ENCODE data around the gene PPM1M.

The PPM1M gene

GRCh38 chr3:52216585-52217408, 28.8 kb upstream of the PPM1M start:
- peak; percentile 53 for DNase-seq

GRCh38 chr3:52217409-52217805, 28.2 kb upstream of the PPM1M start:
- DNase-seq: no peak

- no peak for DNase-seq
These were observed 27.5 kb upstream of the PPM1M start for GRCh38 chr3:52218026-52218425.

- no peak for DNase-seq
These were observed 27.1 kb upstream of the PPM1M start for GRCh38 chr3:52218454-52218853.

- no peak for DNase-seq
These were observed 26.5 kb upstream of the PPM1M start for GRCh38 chr3:52218937-52219650.

- peak; percentile 73 for DNase-seq
These were observed 25.1 kb upstream of the PPM1M start for GRCh38 chr3:52220380-52221026.

GRCh38 chr3:52221141-52221562, 24.4 kb upstream of the PPM1M start:
- DNase-seq: no peak

- no peak for DNase-seq
These were observed 23.8 kb upstream of the PPM1M start for GRCh38 chr3:52221563-52222318.

GRCh38 chr3:52222319-52223221, 23.0 kb upstream of the PPM1M start:
- DNase-seq: no peak

GRCh38 chr3:52223449-52224408, 21.8 kb upstream of the PPM1M start:
- DNase-seq: no peak

GRCh38 chr3:52225452-52226228, 19.9 kb upstream of the PPM1M start, which contains the start of gene TLR9:
TSS of gene TLR9 (minus strand) at chr3:52225645. CDS start at chr3:52225529, 116 bp downstream.
- DNase-seq: no peak

- DNase-seq: peak; percentile 9
These were observed 19.2 kb upstream of the PPM1M start for GRCh38 chr3:52226229-52226817.

- DNase-seq: peak; percentile 21
These were observed 18.4 kb upstream of the PPM1M start for GRCh38 chr3:52227117-52227516.

- no peak for DNase-seq
These were observed 17.8 kb upstream of the PPM1M start for GRCh38 chr3:52227766-52228165.

- peak; percentile 4 for DNase-seq
These were observed 17.3 kb upstream of the PPM1M start for GRCh38 chr3:52228266-52228665.

GRCh38 chr3:52228751-52229291, 16.7 kb upstream of the PPM1M start:
- DNase-seq: no peak

GRCh38 chr3:52229656-52230055, 15.9 kb upstream of the PPM1M start:
- DNase-seq: no peak

GRCh38 chr3:52230461-52230860, 15.1 kb upstream of the PPM1M start:
- no peak for DNase-seq

GRCh38 chr3:52230889-52231499, 14.6 kb upstream of the PPM1M start:
- DNase-seq: no peak

Measured in NCI-H69 (cell line).